NOMO-1 treated with dmso at 0.1 percent for 144 hours (cell line): ENCODE data around the gene SCAI.
"Not testable (repeated sequence)": the region's sequence is repeated elsewhere in the genome, so short reads cannot be mapped to it uniquely, and the experiment has no call there.

Experiments used
- DNase-seq: peaks from one replicate; lab custom pipeline; 2025; ENCODE audit not compliant: unreplicated experiment; lab: John Stamatoyannopoulos, UW

Gene SCAI

DNA sequence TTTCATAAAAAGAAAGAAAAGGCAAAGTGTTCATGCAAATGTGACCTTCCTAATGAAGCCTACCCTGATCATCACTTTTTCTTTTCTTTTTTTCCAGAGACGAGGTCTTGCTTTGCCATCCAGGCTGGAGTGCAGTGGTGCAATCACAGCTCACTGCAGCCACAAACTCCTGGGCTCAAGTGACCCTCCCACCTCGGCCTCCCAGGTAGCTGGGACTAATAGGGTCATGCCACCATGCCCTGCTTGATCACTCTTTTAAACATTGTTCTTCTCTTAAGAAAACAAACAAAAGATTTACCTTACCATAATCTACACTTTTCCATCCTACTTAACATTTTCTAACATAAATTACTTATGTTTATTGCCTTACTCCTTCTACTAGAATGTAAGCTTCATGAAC is 193.9 kb downstream of the SCAI start:
- no peak for DNase-seq

GRCh38 chr9:124947727-124948391 is 195.5 kb downstream of the SCAI start:
- DNase-seq: no peak

- DNase-seq: no peak
Measured at GRCh38 chr9:124946167-124946566, 197.2 kb downstream of the SCAI start.

DNA sequence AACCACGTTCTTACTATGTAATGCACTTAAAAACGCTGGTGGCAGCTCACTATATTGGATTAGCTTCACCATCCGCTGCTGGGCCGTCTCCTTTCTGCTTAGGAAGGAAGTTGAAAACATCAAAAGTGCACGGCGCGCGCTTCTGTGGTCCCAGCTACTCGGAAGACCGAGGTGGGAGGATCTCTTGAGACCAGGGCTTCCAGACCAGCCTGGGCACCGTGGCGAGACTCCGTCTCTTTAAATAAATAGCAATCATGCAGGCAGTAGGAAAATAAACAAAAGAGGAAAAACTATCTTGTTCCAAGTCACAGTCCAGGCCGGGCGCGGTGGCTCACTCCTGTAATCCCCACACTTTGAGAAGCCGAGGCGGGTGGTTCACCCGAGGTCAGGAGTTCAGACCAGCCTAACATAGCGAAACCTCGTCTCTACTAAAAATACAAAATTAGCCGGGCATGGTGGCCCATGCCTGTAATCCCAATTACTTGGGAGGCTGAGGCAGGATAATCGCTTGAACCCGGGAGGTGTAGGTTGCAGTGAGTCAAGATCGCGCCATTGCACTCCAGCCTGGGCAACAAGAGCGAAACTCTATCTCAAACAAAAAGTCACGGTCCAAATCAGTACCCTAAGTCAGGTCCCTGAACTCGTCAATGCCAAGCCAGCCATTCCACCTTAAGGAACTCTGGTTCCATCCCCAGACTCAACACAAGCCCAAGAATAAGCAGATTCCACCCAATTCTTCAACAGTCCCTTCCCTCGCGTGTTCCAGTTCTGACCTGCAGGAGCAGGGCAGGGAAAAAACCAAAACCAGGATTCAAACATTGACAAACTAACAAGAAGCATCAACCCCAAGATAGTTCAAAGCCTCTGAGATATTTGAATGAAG is 201.4 kb downstream of the SCAI start:
- DNase-seq: peak; percentile 45

DNA sequence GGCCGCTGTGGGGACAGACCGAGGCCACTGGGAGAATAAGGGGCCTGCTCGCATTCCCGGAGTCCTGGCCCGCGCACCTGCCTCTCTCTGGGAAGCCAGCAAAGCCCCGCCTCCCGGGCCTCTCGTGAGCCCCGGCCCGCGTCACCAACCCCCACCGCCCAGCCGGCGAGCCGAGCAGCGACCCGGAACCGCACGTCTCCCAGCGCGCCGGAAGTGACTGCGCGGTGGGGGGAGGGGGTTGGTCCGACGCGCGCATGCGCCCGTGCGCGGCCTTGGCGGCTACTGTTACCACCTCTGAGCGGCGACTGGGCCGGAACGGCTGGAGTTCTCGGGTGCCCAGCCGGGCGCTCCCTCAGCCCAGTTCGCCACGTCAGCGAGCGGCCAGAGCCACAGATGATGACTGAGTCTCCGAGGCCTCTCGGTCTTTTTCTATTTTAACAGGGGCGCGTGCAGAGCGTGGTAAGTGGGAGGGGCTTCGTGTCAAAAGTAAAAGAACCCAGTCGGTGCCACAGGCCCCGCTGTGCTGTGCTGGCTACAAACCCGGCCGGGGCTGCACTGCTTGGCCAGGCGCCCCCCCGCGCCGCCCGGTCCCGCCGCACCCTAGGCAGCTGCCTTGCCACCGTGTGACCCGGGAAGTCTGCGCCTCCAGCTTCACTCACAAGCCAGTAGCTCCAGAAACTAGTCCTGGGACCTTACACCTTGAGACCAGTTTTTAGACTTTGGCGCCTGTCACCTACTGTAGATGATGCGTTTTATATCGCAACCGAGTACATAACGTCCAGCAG is 202.2 kb downstream of the SCAI start, which contains the start of gene GOLGA1:
Gene GOLGA1, minus strand, starts transcription at position 190 of the 785 bp plus-strand sequence. CDS start 2,372 bp downstream, outside the sequence.
- DNase-seq: peak; percentile 89

- DNase-seq: peak; percentile 39
Measured at GRCh38 chr9:124940521-124940893, 202.8 kb downstream of the SCAI start.

DNA sequence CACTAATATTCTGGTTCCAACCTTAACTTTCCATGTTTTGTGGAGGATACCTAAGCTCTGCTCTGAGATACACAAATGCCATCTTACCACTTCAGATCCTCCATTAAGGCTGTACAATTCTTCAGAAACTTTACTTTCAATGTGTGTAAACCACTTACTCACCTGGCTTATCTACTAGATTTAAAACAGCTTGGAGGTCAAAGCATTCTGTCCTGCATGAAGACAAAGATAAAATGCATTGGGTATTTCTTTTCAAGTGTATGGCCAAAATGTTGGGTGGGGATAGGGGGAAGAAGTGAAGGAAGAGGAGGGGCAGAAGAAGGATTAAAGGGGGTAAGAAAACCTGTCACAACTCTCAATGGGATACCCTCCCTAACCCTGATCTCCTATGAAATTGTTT is 203.4 kb downstream of the SCAI start:
- DNase-seq: no peak

- DNase-seq: peak; percentile 40
Measured at GRCh38 chr9:124934290-124934689, 209.0 kb downstream of the SCAI start.

GRCh38 chr9:124932333-124932732 is 211.0 kb downstream of the SCAI start:
- peak; percentile 22 for DNase-seq

DNA sequence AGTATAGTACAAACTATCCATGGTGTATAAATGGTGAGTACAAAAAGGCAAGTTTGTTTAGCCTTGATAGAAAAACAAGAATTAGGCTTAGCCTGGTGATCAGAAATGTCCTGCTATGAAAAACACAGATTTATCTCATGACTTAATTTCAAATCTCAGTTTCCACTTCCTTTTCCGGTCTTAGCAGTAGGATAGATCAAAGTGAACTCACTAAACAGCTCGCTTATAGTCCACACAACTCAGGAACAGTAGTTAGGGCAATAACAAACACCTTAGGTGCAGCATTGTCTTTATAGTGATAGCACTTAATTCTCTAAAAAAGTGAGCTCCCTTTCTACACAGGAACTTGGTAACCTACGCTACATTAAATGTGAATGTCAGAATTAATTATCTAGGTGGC is 213.9 kb downstream of the SCAI start:
- no peak for DNase-seq

DNA sequence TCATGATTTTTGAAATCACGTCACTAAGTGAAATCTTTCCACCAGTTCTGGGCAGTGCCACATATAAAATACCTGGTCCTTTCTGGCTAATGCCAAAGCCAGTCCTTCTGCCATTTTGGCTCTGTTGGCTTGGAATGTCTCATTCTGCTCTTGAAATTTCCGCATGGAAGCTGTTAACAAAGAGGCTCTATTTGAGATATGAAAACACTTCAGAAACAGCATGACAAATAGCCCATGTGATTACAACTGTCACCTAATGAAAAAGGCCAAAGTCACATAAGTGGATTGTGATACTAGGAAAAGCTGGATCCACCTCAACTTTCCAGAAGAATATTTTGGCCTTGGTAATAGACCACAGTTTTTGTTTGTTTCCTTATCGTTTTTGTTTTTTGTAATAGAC is 215.2 kb downstream of the SCAI start:
- DNase-seq: no peak

DNA sequence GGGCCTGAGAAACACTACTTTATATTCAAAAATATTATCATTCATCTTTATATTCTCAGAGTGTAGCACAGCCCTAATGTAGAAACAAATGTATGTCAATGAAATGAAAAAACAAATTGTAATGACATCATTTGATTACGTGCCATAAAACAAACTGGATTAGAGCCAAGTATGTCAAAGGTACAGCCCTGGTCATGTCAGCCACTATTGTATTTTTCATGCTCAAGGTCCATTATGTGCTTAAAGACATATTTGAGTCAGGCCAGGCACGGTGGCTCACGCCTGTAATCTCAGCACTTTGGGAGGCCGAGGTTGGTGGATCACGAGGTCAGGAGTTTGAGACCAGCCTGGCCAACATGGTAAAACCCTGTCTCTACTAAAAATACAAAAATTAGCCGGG is 222.9 kb downstream of the SCAI start:
- not testable (repeated sequence) for DNase-seq

DNA sequence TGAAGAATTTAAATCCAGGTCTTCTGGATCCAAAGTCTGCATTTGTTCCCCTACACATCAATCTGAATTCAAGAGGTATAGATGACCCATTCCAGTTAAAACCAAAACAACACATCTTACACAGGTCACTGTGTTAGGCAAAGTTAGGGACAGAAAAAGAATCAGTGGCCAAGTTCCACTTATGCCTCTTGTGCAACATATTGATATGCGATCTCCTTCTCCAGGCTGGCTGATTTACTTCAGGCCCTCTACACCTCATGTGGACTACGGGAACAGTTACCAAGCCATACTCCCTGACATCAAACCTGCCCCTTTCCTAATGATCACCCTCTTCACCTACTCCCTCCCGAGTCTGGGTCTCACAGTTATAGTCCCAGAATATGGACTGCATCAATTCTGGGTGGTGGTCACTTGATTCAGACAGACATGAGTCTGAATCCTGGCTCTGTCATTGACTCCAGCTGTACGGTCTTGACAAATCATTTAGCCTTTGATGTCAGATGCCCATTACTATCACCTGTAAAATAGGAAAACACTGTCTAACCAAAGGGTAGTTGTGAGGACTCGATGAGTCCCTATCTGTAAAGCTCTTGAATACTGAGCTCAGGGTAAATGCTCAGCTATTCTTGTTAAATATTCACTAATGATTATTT is 228.4 kb downstream of the SCAI start:
- no peak for DNase-seq

DNA sequence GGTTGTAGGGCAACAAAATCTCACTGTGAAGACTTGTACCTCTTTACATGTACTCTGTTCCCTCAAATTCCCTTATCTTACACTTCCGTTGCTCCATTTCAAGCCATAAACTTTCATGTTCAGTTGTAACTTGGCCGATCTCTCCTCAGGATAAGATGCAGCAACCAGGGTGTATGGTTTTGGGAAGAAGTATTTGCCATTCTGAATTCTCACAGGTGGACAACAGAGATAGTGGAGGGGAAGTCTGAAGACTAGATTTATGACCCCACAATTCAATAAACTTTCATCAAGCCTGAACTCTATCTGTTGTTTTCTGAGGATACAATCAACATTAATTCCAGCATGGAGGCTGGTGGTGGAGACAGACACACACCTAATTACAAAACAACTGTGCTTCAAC is 229.9 kb downstream of the SCAI start:
- DNase-seq: no peak

DNA sequence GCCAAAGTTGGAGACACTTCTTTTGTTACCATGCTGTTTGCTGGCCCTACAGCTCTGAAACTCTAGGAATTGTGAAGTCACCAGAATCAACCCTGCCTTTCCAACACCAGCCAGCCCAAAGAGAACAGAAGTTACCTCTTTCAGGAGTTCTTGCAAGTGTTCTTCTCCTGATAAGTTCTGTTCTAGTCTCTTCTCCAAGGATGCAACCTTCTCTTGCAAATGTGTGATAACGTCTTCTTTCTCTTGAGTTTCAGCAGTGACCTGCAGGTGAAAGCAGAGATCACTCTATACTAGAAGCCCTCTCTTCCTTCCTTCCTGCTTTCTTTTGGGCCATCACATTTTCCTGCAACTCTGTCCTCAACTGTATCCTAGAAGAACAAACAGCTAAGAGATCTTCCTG is 231.6 kb downstream of the SCAI start:
- no peak for DNase-seq

GRCh38 chr9:124908098-124908497 is 235.2 kb downstream of the SCAI start:
- no peak for DNase-seq

- no peak for DNase-seq
Measured at GRCh38 chr9:124906966-124907365, 236.4 kb downstream of the SCAI start.

DNA sequence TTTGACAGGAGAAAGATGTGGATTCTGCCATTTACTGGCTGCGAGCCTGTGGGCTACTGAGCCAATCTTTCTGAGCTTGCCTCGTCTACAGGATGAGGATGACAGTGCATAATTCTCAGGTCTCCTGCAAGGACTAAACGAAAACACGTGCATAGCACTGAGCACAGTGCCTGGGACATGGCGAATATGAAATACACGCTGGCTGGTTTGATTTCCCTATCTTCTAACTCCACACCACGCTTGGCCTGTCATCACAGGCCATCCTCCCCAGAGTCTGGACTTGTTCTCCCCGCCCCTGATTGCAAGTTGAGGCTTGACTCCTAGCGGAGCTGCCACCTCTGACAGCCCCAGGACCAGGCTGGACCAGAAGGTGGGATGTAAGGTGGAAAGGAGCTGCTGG is 243.5 kb downstream of the SCAI start:
- DNase-seq: no peak

DNA sequence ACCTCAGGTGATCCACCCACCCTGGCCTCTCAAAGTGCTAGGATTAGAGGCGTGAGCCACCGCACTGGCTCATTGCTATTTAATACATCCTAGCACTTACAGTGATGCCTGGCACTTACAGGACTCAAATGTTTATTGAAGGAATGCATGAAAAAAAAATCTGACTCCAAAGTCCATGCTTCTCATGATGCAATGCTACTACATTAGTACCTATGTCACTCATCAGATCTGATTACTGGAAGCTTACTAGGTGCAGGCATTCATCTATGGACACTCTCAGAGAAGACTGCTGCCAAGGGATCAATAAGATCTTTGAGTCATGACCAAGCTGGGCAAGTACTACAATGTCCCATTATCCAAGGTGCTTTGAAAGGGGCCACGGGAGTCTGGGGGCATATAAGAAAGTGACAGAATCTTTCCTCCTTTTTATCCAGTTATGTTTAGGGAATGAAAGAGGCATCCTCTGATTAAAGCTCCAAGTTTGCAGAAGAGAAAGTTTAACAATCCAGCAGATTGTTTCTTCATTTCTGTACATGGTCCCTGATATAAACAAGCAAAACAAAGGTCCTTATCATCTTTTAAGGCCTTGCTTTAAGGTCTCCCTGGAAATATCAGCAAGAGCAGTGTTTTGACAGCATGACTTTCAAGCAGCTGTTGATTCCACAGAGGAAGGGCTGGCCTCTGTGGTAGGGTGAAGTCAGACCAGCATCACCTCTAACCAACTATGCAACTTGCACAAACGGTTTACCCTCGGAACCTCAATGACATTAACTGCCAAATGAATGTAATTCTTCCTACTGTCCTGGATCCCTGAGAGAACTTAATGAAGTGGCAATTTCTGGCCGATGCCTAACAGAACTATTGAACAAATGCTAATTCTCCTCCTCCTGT is 245.5 kb downstream of the SCAI start:
- no peak for DNase-seq

GRCh38 chr9:124894741-124895170 is 248.6 kb downstream of the SCAI start:
- no peak for DNase-seq
